IMR-90 (cell line): ENCODE data around the gene CUX1. TPM values are rescaled to one million over a fixed set of nuclear protein-coding genes. Genes with fewer than 3 reads are reported as not detected.

Source experiments
- ATAC-seq: fragments of 200-7000 bp; cut with Tn5 transposase; 2 replicates; pipeline ENCODE4 v1.9.1; 2020; ENCODE audit warnings: low read depth, mild to moderate bottlenecking, moderate library complexity
- BruUV-seq: library from RNA; stranded (reverse); fragments of 400-500 nt; replicated peaks from 2 replicates; lab custom pipeline; 2021; lab: Mats Ljungman, UMichigan
- CTCF ChIA-PET: fragments of 300-600 bp; formaldehyde crosslinking; extraction: SDS; loops from one replicate; lab custom pipeline; 2021; ENCODE audit warnings: antibody characterized with exemption; lab: Yijun Ruan, JAX
- POLR2A ChIA-PET: fragments of 300-600 bp; sonication (Branson Sonifier 250); formaldehyde crosslinking; loops from one replicate; lab custom pipeline; 2022; ENCODE audit warnings: antibody characterized with exemption; ENCODE audit not compliant: unreplicated experiment; lab: Charles Lee
- DNase-seq: peaks from one replicate; pipeline ENCODE4 v3.0.0; 2013
- H2AFZ ChIP-seq: replicated peaks from 2 replicates; pipeline ENCODE3; 2013; ENCODE audit warnings: low read length, mild to moderate bottlenecking; ENCODE audit not compliant: poor library complexity
- H2AK5ac ChIP-seq: 2 replicates; pipeline ENCODE4 v1.6.1; 2013; ENCODE audit warnings: low read depth, low read length, inconsistent platforms
- H2AK9ac ChIP-seq: replicated peaks from 2 replicates; pipeline ENCODE3; 2013; ENCODE audit warnings: mild to moderate bottlenecking, low read depth, low read length, moderate library complexity; ENCODE audit not compliant: poor library complexity
- H2BK120ac ChIP-seq: 2 replicates; pipeline ENCODE4 v1.6.1; 2013; ENCODE audit warnings: low read depth, low read length, inconsistent platforms
- H2BK15ac ChIP-seq: 3 replicates; pipeline ENCODE4 v1.6.1; 2013; ENCODE audit warnings: low read depth, low read length, inconsistent platforms
- H2BK20ac ChIP-seq: 2 replicates; pipeline ENCODE4 v1.6.1; 2013; ENCODE audit warnings: low read depth, mild to moderate bottlenecking, inconsistent platforms, low read length, moderate library complexity
- H2BK5ac ChIP-seq: 2 replicates; pipeline ENCODE4 v1.6.1; 2013; ENCODE audit warnings: mild to moderate bottlenecking, low read depth, low read length, inconsistent platforms; ENCODE audit not compliant: poor library complexity, severe bottlenecking
- H3K14ac ChIP-seq: replicated peaks from 2 replicates; pipeline ENCODE4 v1.6.1; 2013; ENCODE audit warnings: low read depth, low read length, inconsistent platforms
- H3K18ac ChIP-seq: 2 replicates; pipeline ENCODE4 v1.6.1; 2013; ENCODE audit warnings: low read depth, low read length, control low read depth
- H3K23ac ChIP-seq: 2 replicates; pipeline ENCODE4 v1.6.1; 2013; ENCODE audit warnings: low read depth, low read length, inconsistent platforms
- H3K27ac ChIP-seq: 2 replicates; pipeline ENCODE4 v1.5.1; 2013; ENCODE audit warnings: mild to moderate bottlenecking, control low read depth, low read length; ENCODE audit not compliant: insufficient read depth
- H3K27me3 ChIP-seq: 2 replicates; pipeline ENCODE4 v1.6.1; 2013; ENCODE audit warnings: low read length; ENCODE audit not compliant: control insufficient read depth, insufficient read depth
- H3K36me3 ChIP-seq: 2 replicates; pipeline ENCODE4 v1.6.1; 2013; ENCODE audit warnings: low read length, mixed read lengths; ENCODE audit not compliant: control insufficient read depth, insufficient read depth
- H3K4ac ChIP-seq: 2 replicates; pipeline ENCODE4 v1.6.1; 2013; ENCODE audit warnings: low read depth, low read length, inconsistent platforms
- H3K4me1 ChIP-seq: 2 replicates; pipeline ENCODE4 v1.6.1; 2013; ENCODE audit warnings: low read length, mixed read lengths; ENCODE audit not compliant: control insufficient read depth, insufficient read depth
- H3K4me2 ChIP-seq: 2 replicates; pipeline ENCODE4 v1.6.1; 2013; ENCODE audit warnings: low read depth, mild to moderate bottlenecking, control low read depth, low read length, moderate library complexity
- H3K4me3 ChIP-seq: 2 replicates; pipeline ENCODE4 v1.5.1; 2013; ENCODE audit warnings: low read depth, mild to moderate bottlenecking, control low read depth, low read length, moderate library complexity; ENCODE audit not compliant: insufficient read depth
- H3K56ac ChIP-seq: 2 replicates; pipeline ENCODE4 v1.6.1; 2013; ENCODE audit warnings: low read length, inconsistent platforms; ENCODE audit not compliant: insufficient read depth; ENCODE audit errors: extremely low read depth
- H3K79me1 ChIP-seq, 2 experiments: 2 replicates each; pipeline ENCODE4 v1.6.1; 2013; ENCODE audit warnings: low read length in 2 of 2, inconsistent platforms in 1 of 2, low read depth in 1 of 2
- H3K9ac ChIP-seq: 2 replicates; pipeline ENCODE4 v1.6.1; 2013; ENCODE audit warnings: low read depth, low read length, control low read depth
- H3K9me1 ChIP-seq: 2 replicates; pipeline ENCODE4 v1.6.1; 2013; ENCODE audit warnings: low read length, inconsistent platforms; ENCODE audit not compliant: insufficient read depth
- H3K9me3 ChIP-seq: 2 replicates; pipeline ENCODE4 v1.6.1; 2013; ENCODE audit warnings: low read length; ENCODE audit not compliant: control insufficient read depth, insufficient read depth
- H4K20me1 ChIP-seq: 2 replicates; pipeline ENCODE4 v1.6.1; 2013; ENCODE audit warnings: low read length, inconsistent platforms; ENCODE audit not compliant: insufficient read depth
- H4K5ac ChIP-seq: 2 replicates; pipeline ENCODE4 v1.6.1; 2013; ENCODE audit warnings: mild to moderate bottlenecking, low read depth, low read length, control low read depth
- H4K8ac ChIP-seq, 2 experiments: 2 replicates each; pipeline ENCODE4 v1.6.1; 2013; ENCODE audit warnings: low read depth in 2 of 2, low read length in 2 of 2, control low read depth in 1 of 2, inconsistent platforms in 1 of 2
- H4K91ac ChIP-seq: 2 replicates; pipeline ENCODE4 v1.6.1; 2013; ENCODE audit warnings: low read depth, low read length, inconsistent platforms; ENCODE audit not compliant: insufficient read depth
- BHLHE40 ChIP-seq: fragments of 150-350 bp; IDR thresholded peaks from 2 replicates; pipeline ENCODE4 v1.6.1; 2016; ENCODE audit warnings: mild to moderate bottlenecking, low read depth, low read length
- CEBPB ChIP-seq: IDR thresholded peaks from 2 replicates; pipeline ENCODE4 v1.6.1; 2012; ENCODE audit warnings: low read depth, low read length, improper control_type of control experiment
- CHD1 ChIP-seq: IDR thresholded peaks from 2 replicates; pipeline ENCODE4 v1.6.1; 2012; ENCODE audit warnings: low read depth, low read length, improper control_type of control experiment
- FOS ChIP-seq: fragments of 150-350 bp; IDR thresholded peaks from 2 replicates; pipeline ENCODE4 v1.6.1; 2016; ENCODE audit warnings: low read depth, low read length
- MAFK ChIP-seq: IDR thresholded peaks from 2 replicates; pipeline ENCODE4 v1.6.1; 2012; ENCODE audit warnings: low read depth, low read length, improper control_type of control experiment
- MAZ ChIP-seq: IDR thresholded peaks from 2 replicates; pipeline ENCODE4 v1.6.1; 2012; ENCODE audit warnings: low read depth, mild to moderate bottlenecking, low read length, improper control_type of control experiment, moderate library complexity, borderline replicate concordance
- MXI1 ChIP-seq: IDR thresholded peaks from 2 replicates; pipeline ENCODE4 v1.6.1; 2012; ENCODE audit warnings: low read depth, mild to moderate bottlenecking, low read length, moderate library complexity, borderline replicate concordance
- NFE2L2 ChIP-seq: fragments of 150-350 bp; IDR thresholded peaks from 2 replicates; pipeline ENCODE4 v1.6.1; 2016; ENCODE audit warnings: low read depth, mild to moderate bottlenecking, low read length
- POLR2A ChIP-seq: IDR thresholded peaks from 2 replicates; pipeline ENCODE4 v1.6.1; 2012; ENCODE audit warnings: mild to moderate bottlenecking, low read depth, low read length
- RAD21 ChIP-seq: IDR thresholded peaks from 2 replicates; pipeline ENCODE4 v1.6.1; 2012; ENCODE audit warnings: low read length, improper control_type of control experiment
- RCOR1 ChIP-seq: IDR thresholded peaks from 2 replicates; pipeline ENCODE4 v1.6.1; 2012; ENCODE audit warnings: mild to moderate bottlenecking, low read length, improper control_type of control experiment; ENCODE audit not compliant: insufficient replicate concordance
- RFX5 ChIP-seq: IDR thresholded peaks from 2 replicates; pipeline ENCODE4 v1.8.0; 2012; ENCODE audit warnings: low read depth, mild to moderate bottlenecking, low read length, moderate library complexity
- SMC3 ChIP-seq: fragments of 150-350 bp; IDR thresholded peaks from 2 replicates; pipeline ENCODE4 v1.6.1; 2016; ENCODE audit warnings: low read depth, mild to moderate bottlenecking, antibody characterized with exemption, low read length, moderate library complexity
- WGBS, 2 experiments: methylation state at CpG; one replicate each; pipeline versions ENCODE4 v1.1.5 to v1.1.7; 2013; ENCODE audit warnings: missing lambda C conversion rate in 2 of 2; ENCODE audit not compliant: insufficient read length in 1 of 2; ENCODE audit errors: extremely low coverage in 2 of 2; 5-methylcytosine and 5-hydroxymethylcytosine counted together
- dilution Hi-C: fragments of 300-500 bp; cut with HindIII; formaldehyde crosslinking; loops from one replicate; pipeline ENCODE4 v1.14.3; 2018; ENCODE audit warnings: low sequenced_read_pairs; ENCODE audit not compliant: unreplicated experiment
- in situ Hi-C: fragments of 300-500 bp; cut with MboI; formaldehyde crosslinking; loops from 3 replicates; pipeline ENCODE4 v1.14.3; 2019; ENCODE audit warnings: low sequenced_read_pairs, inconsistent platforms, mixed read lengths
- intact Hi-C: fragments of 100-400 bp; cut with micrococcal nuclease; formaldehyde crosslinking; loops from 2 replicates; pipeline ENCODE4 v1.10.0; 2022
- polyA plus RNA-seq, 3 experiments: library from polyadenylated mRNA; depleted of rRNA; stranded (reverse); fragments of >200 nt; gene quantifications; 2 replicates each; pipeline ENCODE4 v1.2.3, GENCODE V29; 2012; ENCODE audit warnings: low replicate concordance in 1 of 3
- total RNA-seq: library from RNA; depleted of rRNA; stranded (reverse); fragments of >200 nt; gene quantifications from 2 replicates; pipeline ENCODE4 v1.2.3, GENCODE V29; 2012
- TF ChIP-seq, protein P1 (sequence below): conservative IDR thresholded peaks from 2 replicates; pipeline ENCODE4 v1.5.1; 2012; ENCODE audit warnings: mild to moderate bottlenecking, low read depth, low read length, improper control_type of control experiment
- TF ChIP-seq, protein P2 (sequence below): fragments of 150-350 bp; IDR thresholded peaks from 2 replicates; pipeline ENCODE4 v1.6.1; 2017; ENCODE audit warnings: mild to moderate bottlenecking, antibody characterized with exemption, low read length, low read depth
- TF ChIP-seq, protein P3 (sequence below): fragments of 150-350 bp; IDR thresholded peaks from 2 replicates; pipeline ENCODE4 v1.6.1; 2016; ENCODE audit warnings: low read depth, mild to moderate bottlenecking, low read length, moderate library complexity, borderline replicate concordance

Gene CUX1
- total and polyA plus RNA-seq, 2 of the 4 experiments (the other 2 are of a cell fraction), result 19.7 to 46.4 TPM

DNA sequence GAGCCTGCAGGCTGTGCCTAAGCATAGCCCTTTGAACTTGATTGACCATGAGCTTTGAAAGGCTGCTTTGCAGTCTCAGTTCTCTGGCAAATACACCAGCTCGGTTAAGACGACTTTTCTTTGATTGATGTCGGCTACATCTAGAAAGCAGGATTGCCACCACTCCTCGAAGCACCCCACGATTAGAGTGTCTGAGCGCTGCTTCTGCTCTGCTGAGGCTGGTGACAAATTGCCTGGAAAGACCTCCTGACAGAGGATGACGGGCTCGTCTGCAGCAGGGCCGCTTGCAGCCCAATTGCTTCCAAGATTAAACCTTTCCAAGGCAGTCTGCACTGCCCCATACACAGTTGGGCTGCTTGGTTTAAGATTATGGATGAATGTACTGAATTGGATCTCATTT is 182.0 kb downstream of the CUX1 start:
- Histone ChIP-seq H2BK20ac (no peak overlapping the region), H3K36me3 (no peaks in the 10 kb centered on the region), H3K27me3 (no peaks in the 10 kb centered on the region), H3K18ac (no peak overlapping the region), H3K4me1 (peaks cover 6% of the 10 kb centered on the region), H2AK5ac (no peak overlapping the region), H3K9ac (no peak overlapping the region), H3K4ac (no peak overlapping the region), H3K27ac (no peak overlapping the region), H4K91ac (no peak overlapping the region), H4K5ac (no peak overlapping the region), H2BK5ac (no peak overlapping the region), H3K23ac (no peak overlapping the region), H3K56ac (no peak overlapping the region), H4K8ac (no peak overlapping the region), H3K79me1 (peaks cover 25 to 49% of the 10 kb centered on the region in 2 experiments), H3K4me3 (no peak overlapping the region), H3K9me1 (peaks cover 13% of the 10 kb centered on the region), H2BK15ac (no peak overlapping the region), H3K9me3 (no peaks in the 10 kb centered on the region), H4K20me1 (peaks cover 20% of the 10 kb centered on the region), H2BK120ac (no peak overlapping the region), H3K14ac (no peak overlapping the region), H2AK9ac (no peak overlapping the region), H3K4me2 (no peak overlapping the region), H2AFZ (no peak overlapping the region)
- intact Hi-C loops (no loop called here), dilution Hi-C loops (no loop called here), in situ Hi-C loops (no loop called here)
- DNase-seq, result no peak
- ChIA-PET POLR2A (no interaction called here), CTCF (no interaction called here)
- no peak for ATAC-seq
- no TSS peak for BruUV-seq
- WGBS, 2 experiments, result 82% methylated on average over 6 of the region's 9 CpGs; no CpG with 5 or more reads in 1 of the 2 experiments
- TF ChIP-seq MAFK (no peak), FOS (no peak), CHD1 (no peak), RFX5 (no peak), RAD21 (no peak), BHLHE40 (no peak), MXI1 (no peak), NFE2L2 (no peak), CEBPB (no peak), MAZ (no peak), RCOR1 (no peak), POLR2A (no peak), SMC3 (no peak)
- TF ChIP-seq, protein P1, sequence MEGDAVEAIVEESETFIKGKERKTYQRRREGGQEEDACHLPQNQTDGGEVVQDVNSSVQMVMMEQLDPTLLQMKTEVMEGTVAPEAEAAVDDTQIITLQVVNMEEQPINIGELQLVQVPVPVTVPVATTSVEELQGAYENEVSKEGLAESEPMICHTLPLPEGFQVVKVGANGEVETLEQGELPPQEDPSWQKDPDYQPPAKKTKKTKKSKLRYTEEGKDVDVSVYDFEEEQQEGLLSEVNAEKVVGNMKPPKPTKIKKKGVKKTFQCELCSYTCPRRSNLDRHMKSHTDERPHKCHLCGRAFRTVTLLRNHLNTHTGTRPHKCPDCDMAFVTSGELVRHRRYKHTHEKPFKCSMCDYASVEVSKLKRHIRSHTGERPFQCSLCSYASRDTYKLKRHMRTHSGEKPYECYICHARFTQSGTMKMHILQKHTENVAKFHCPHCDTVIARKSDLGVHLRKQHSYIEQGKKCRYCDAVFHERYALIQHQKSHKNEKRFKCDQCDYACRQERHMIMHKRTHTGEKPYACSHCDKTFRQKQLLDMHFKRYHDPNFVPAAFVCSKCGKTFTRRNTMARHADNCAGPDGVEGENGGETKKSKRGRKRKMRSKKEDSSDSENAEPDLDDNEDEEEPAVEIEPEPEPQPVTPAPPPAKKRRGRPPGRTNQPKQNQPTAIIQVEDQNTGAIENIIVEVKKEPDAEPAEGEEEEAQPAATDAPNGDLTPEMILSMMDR, result no peak
- TF ChIP-seq, protein P2, sequence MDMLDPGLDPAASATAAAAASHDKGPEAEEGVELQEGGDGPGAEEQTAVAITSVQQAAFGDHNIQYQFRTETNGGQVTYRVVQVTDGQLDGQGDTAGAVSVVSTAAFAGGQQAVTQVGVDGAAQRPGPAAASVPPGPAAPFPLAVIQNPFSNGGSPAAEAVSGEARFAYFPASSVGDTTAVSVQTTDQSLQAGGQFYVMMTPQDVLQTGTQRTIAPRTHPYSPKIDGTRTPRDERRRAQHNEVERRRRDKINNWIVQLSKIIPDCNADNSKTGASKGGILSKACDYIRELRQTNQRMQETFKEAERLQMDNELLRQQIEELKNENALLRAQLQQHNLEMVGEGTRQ, result no peak
- TF ChIP-seq, protein P3, sequence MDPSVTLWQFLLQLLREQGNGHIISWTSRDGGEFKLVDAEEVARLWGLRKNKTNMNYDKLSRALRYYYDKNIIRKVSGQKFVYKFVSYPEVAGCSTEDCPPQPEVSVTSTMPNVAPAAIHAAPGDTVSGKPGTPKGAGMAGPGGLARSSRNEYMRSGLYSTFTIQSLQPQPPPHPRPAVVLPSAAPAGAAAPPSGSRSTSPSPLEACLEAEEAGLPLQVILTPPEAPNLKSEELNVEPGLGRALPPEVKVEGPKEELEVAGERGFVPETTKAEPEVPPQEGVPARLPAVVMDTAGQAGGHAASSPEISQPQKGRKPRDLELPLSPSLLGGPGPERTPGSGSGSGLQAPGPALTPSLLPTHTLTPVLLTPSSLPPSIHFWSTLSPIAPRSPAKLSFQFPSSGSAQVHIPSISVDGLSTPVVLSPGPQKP, result no peak
